B cell (primary cell): ENCODE measurements around the gene CPED1. TPM values are rescaled to one million over a fixed set of nuclear protein-coding genes. Genes with fewer than 3 reads are reported as not detected.

ENCODE experiments used
- ATAC-seq: fragments of 200-7000 bp; cut with Tn5 transposase; one replicate; pipeline ENCODE4 v1.10.0; 2021; ENCODE audit warnings: low read depth, mild to moderate bottlenecking, moderate number of reproducible peaks, moderate library complexity
- CTCF ChIA-PET: fragments of 350-600 bp; sonication (Branson Sonifier 250); formaldehyde crosslinking; loops from one replicate; lab custom pipeline; 2021; ENCODE audit warnings: antibody characterized with exemption, inconsistent platforms; lab: Charles Lee
- POLR2A ChIA-PET: fragments of 350-600 bp; sonication (Branson Sonifier 250); formaldehyde crosslinking; loops from one replicate; lab custom pipeline; 2021; ENCODE audit warnings: antibody characterized with exemption; lab: Charles Lee
- DNase-seq: peaks from one replicate; pipeline ENCODE4 v3.0.0; 2013
- H2AFZ ChIP-seq: 2 replicates; pipeline ENCODE4 v1.6.1; 2012; ENCODE audit warnings: mild to moderate bottlenecking, low read depth, low read length; ENCODE audit not compliant: insufficient read depth, poor library complexity, severe bottlenecking
- H3K27ac ChIP-seq, 2 donors: 1 replicate in 1 of 2; 2 replicates in 1 of 2; pipeline ENCODE4 v1.5.1; 2012 to 2013; ENCODE audit warnings: low read length in 2 of 2, mild to moderate bottlenecking in 2 of 2, moderate library complexity in 1 of 2
- H3K27me3 ChIP-seq, 4 experiments: fragments of 200-600 bp in 1 of 4; sonication (generic) in 1 of 4; replicated peaks in 1 of 4; 1 replicate in 2 of 4; 2 replicates in 2 of 4; pipeline versions ENCODE4 v1.6.1 to v1.7.0; 2013 to 2016; ENCODE audit warnings: low read length in 3 of 4, mild to moderate bottlenecking in 2 of 4, mixed read lengths in 1 of 4, moderate library complexity in 1 of 4; ENCODE audit not compliant: insufficient read depth in 4 of 4, control insufficient read depth in 3 of 4; ENCODE audit errors: control extremely low read depth in 1 of 4
- H3K36me3 ChIP-seq, 2 experiments: replicated peaks in 1 of 2; 1 replicate in 1 of 2; 2 replicates in 1 of 2; pipeline versions ENCODE4 v1.6.1 to v1.7.1; 2013; ENCODE audit warnings: low read length in 1 of 2; ENCODE audit not compliant: insufficient read depth in 2 of 2, control insufficient read depth in 1 of 2; ENCODE audit errors: control extremely low read depth in 1 of 2, extremely low read depth in 1 of 2
- H3K4me1 ChIP-seq, 2 donors: fragments of 200-600 bp in 1 of 2; sonication (generic) in 1 of 2; 1 replicate in 1 of 2; 2 replicates in 1 of 2; pipeline versions ENCODE4 v1.5.1 to v1.6.1; 2013 to 2017; ENCODE audit warnings: low read length in 2 of 2; ENCODE audit not compliant: control insufficient read depth in 2 of 2, insufficient read depth in 2 of 2
- H3K4me2 ChIP-seq: replicated peaks from 2 replicates; pipeline ENCODE3; 2012; ENCODE audit warnings: mild to moderate bottlenecking, low read depth, low read length; ENCODE audit not compliant: poor library complexity, severe bottlenecking
- H3K4me3 ChIP-seq, 5 experiments: fragments of 200-600 bp in 1 of 5; sonication (generic) in 1 of 5; 1 replicate in 3 of 5; 2 replicates in 2 of 5; pipeline versions ENCODE4 v1.5.1 to v1.7.0; 2011 to 2016; ENCODE audit warnings: low read length in 4 of 5, mild to moderate bottlenecking in 4 of 5, low read depth in 2 of 5, control low read depth in 1 of 5, moderate library complexity in 1 of 5; ENCODE audit not compliant: insufficient read depth in 1 of 5; ENCODE audit errors: control extremely low read depth in 1 of 5, extremely low read depth in 1 of 5
- H3K79me2 ChIP-seq: fragments of 200-600 bp; sonication (generic); one replicate; pipeline ENCODE4 v1.6.0; 2016; ENCODE audit warnings: low read length; ENCODE audit not compliant: control insufficient read depth, insufficient read depth
- H3K9ac ChIP-seq: fragments of 200-600 bp; sonication (generic); 2 replicates; pipeline ENCODE4 v1.6.1; 2017; ENCODE audit warnings: mild to moderate bottlenecking, low read length, moderate library complexity
- H3K9me3 ChIP-seq, 3 donors: one replicate each; pipeline versions ENCODE4 v1.6.1 to v1.7.1; 2013; ENCODE audit warnings: low read length in 2 of 3; ENCODE audit not compliant: control insufficient read depth in 2 of 3, insufficient read depth in 1 of 3; ENCODE audit errors: control extremely low read depth in 1 of 3
- H4K20me1 ChIP-seq: 2 replicates; pipeline ENCODE4 v1.6.0; 2012; ENCODE audit warnings: mild to moderate bottlenecking, low read length; ENCODE audit not compliant: insufficient read depth, control insufficient read depth, poor library complexity, severe bottlenecking
- H3K27ac Mint-ChIP-seq: one replicate; pipeline ENCODE4 v1.8.0; 2021; ENCODE audit warnings: mixed read lengths
- H3K27me3 Mint-ChIP-seq: one replicate; pipeline ENCODE4 v1.8.0; 2021; ENCODE audit warnings: mixed read lengths
- H3K4me1 Mint-ChIP-seq: one replicate; pipeline ENCODE4 v1.8.0; 2021; ENCODE audit warnings: mixed read lengths
- H3K4me3 Mint-ChIP-seq: one replicate; pipeline ENCODE4 v1.8.0; 2021; ENCODE audit warnings: mixed read lengths
- H3K9me3 Mint-ChIP-seq: one replicate; pipeline ENCODE4 v1.8.0; 2022; ENCODE audit warnings: mixed read lengths; ENCODE audit not compliant: insufficient read depth
- CTCF ChIP-seq: fragments of 200-600 bp; IDR thresholded peaks from one replicate; pipeline ENCODE4 v1.8.0; 2022; ENCODE audit warnings: antibody characterized with exemption, mild to moderate bottlenecking
- EZH2 ChIP-seq: IDR thresholded peaks from 2 replicates; pipeline ENCODE4 v1.6.1; 2012; ENCODE audit warnings: borderline replicate concordance, low read depth, mild to moderate bottlenecking, moderate library complexity, low read length; ENCODE audit not compliant: insufficient read depth, poor library complexity, severe bottlenecking
- WGBS: methylation state at CpG from one replicate; pipeline ENCODE4 v1.1.5; 2013; ENCODE audit warnings: missing lambda C conversion rate; ENCODE audit not compliant: insufficient coverage; 5-methylcytosine and 5-hydroxymethylcytosine counted together
- intact Hi-C: fragments of 100-400 bp; cut with micrococcal nuclease; formaldehyde crosslinking; loops from one replicate; pipeline ENCODE4 v1.10.0; 2022
- polyA plus RNA-seq: library from polyadenylated mRNA; depleted of rRNA; stranded (reverse); fragments of >200 nt; gene quantifications from 2 replicates; pipeline ENCODE4 v1.2.3, GENCODE V29; 2012
- total RNA-seq, 2 donors: library from RNA; stranded (reverse); fragments of 120-200 nt in 1 of 2; gene quantifications; 1 replicate in 1 of 2; 2 replicates in 1 of 2; pipeline versions ENCODE4 v1.2.3 to v1.2.4, GENCODE V29; 2013 to 2022

The CPED1 gene
- total and polyA plus RNA-seq, 2 donors (not counting 1 experiment from before 2014, with no cell fraction given) = 0.44 to 3.8 TPM

- intact Hi-C loops = no loop called here
- H3K4me1 ChIP-seq = no peaks in the 10 kb centered on the region
- Mint-ChIP-seq H3K27ac (no peak overlapping the region), H3K27me3 (peaks cover 16% of the 10 kb centered on the region), H3K4me3 (no peak overlapping the region), H3K9me3 (peaks cover 4% of the 10 kb centered on the region), H3K4me1 (no peaks in the 10 kb centered on the region)
- TF ChIP-seq CTCF (no peak), EZH2 (no peak)
- no peak overlapping the region for H3K4me2 ChIP-seq
- no CpG with 5 or more reads among the region's 1 CpG for WGBS
- H3K27ac ChIP-seq = no peak overlapping the region
- H3K9me3 ChIP-seq = no peaks in the 10 kb centered on the region
- DNase-seq (no peak), ATAC-seq (no peak)
- no peaks in the 10 kb centered on the region for H4K20me1 ChIP-seq
- no peaks in the 10 kb centered on the region for H3K36me3 ChIP-seq
- no peaks in the 10 kb centered on the region for H3K79me2 ChIP-seq
- H3K4me3 ChIP-seq = no peak overlapping the region
- no peak overlapping the region for H3K9ac ChIP-seq
- no peaks in the 10 kb centered on the region for H3K27me3 ChIP-seq
- H2AFZ ChIP-seq = no peak overlapping the region
- CTCF ChIA-PET = no interaction called here
- POLR2A ChIA-PET = no interaction called here
Observed at GRCh38 chr7:121026159-121026558, 37.6 kb downstream of the CPED1 start.

DNA sequence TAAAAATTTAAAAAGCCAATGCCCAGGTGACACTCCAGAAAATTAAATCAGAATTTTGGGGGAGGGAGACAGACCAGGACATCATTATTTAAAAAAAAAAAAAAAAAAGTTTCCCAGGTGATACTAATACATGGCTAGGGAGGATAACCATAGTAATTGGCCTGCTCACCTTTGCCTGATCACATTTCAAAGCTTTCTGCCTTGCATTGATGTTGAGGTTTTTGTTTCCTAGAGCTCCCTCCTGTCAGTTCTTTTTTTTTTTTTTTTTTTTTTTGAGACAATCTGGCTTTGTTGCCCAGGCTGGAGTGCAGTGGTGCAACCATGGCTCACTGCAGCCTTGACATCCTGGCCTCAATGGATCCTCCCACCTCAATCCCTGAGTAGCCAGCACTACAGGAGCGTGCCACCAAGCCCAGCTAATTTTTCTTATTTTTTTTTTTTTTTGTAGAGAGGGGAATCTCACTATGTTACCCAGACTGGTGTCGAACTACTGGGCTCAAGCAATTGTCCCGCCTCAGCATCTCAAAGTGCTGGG is 38.1 kb downstream of the CPED1 start:
- no peak overlapping the region for H3K4me2 ChIP-seq
- ATAC-seq (no peak), DNase-seq (no peak)
- H3K9me3 ChIP-seq = no peaks in the 10 kb centered on the region
- no peak overlapping the region for H3K4me3 ChIP-seq
- POLR2A ChIA-PET = no interaction called here
- H3K9ac ChIP-seq = no peak overlapping the region
- peaks cover 4% of the 10 kb centered on the region for H3K9me3 Mint-ChIP-seq
- no peaks in the 10 kb centered on the region for H3K4me1 ChIP-seq
- no peak overlapping the region for H2AFZ ChIP-seq
- no peak overlapping the region for H3K27ac Mint-ChIP-seq
- H3K27me3 Mint-ChIP-seq = peaks cover 16% of the 10 kb centered on the region
- no peak overlapping the region for H3K27ac ChIP-seq
- H3K27me3 ChIP-seq = no peaks in the 10 kb centered on the region
- TF ChIP-seq EZH2 (no peak), CTCF (no peak)
- no peak overlapping the region for H3K4me3 Mint-ChIP-seq
- no peaks in the 10 kb centered on the region for H3K79me2 ChIP-seq
- CTCF ChIA-PET = no interaction called here
- H3K4me1 Mint-ChIP-seq = no peaks in the 10 kb centered on the region
- no peaks in the 10 kb centered on the region for H3K36me3 ChIP-seq
- intact Hi-C loops = no loop called here
- H4K20me1 ChIP-seq = no peaks in the 10 kb centered on the region
- no CpG with 5 or more reads among the region's 3 CpGs for WGBS
